DND-41 (cell line): ENCODE measurements around the gene CCSER2.

Source experiments
- CTCF ChIP-seq: IDR thresholded peaks from 2 replicates; pipeline ENCODE4 v1.5.1; 2012; ENCODE audit warnings: borderline replicate concordance, low read length, moderate library complexity, mild to moderate bottlenecking; ENCODE audit not compliant: poor library complexity, severe bottlenecking; ENCODE audit errors: extremely low read depth
- EZH2 ChIP-seq: IDR thresholded peaks from 3 replicates; pipeline ENCODE4 v1.6.1; 2012; ENCODE audit warnings: borderline replicate concordance, low read depth, mild to moderate bottlenecking, moderate library complexity, low read length, inconsistent platforms; ENCODE audit not compliant: severe bottlenecking

DNA sequence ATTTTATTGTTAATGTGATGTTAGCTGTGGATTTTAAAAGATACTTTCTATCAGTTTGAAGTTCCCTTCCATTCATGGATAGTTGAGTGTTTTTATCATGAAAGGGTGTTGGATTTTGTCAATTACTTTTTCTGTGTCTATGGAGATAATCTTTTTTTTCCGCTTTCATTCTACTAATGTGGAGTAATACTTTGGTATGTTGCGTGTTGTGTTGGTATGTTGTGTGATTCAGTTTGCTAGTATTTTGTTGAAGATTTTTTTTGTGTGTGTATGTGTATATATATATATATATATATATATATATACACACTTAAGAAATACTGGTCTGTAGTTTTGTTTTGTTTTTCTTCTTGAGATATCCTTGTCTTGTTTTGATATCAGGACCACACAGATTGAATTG lies 100.3 kb downstream of the CCSER2 start:
- TF ChIP-seq CTCF, result no peak
- no peak for TF ChIP-seq EZH2
